ENCODE results near the gene RBCK1.

RBCK1 gene

DNA sequence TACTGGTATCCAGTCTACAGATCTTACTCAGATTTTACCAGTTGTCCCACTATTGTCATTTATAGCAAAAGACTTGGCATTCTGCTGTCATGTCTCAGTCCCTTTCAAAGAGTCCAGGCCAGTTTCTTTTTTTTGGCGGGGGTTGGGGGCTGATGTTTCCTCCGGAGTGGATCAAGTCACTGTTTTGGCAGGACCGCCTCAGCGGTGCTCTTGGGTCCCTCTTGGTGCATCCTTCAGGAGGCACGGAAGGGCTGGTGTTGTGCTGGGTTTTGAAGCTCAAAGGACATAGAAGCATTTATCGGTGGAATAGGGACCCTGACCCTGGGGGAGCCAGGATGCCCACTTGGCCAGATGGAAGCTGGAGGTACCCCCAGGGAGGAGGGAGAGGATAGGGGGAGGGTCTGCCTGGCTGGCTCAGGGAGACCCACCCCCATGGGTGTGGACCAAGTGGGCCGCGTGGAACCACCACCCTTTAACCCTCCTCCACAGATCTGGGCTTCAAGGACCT, 10.8 kb downstream of the RBCK1 start:
- no peak for DNase-seq (ENCODE audit: low read depth in 2 of 2)

DNA sequence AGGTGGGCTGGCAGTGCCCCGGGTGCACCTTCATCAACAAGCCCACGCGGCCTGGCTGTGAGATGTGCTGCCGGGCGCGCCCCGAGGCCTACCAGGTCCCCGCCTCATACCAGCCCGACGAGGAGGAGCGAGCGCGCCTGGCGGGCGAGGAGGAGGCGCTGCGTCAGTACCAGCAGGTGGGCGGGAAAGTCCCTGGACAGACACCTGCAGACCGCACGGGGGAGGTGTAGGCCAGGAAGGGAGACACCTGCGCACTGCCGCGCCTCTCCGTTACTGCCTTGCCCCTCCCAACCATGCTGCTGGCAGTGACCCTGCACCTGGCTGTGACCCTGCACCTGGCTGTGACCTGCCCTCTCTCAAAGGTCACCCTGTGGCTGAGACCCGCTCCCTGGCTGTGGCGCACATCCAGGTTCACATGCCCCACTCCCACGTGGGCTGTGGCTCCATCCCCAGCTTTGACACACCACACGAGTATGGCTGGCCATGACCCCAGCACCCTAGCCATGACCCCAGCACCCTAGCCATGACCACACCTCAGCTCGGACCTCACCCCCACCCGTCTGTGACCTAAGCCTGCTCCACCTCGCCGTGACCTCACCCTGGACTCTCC, 11.6 kb downstream of the RBCK1 start:
- no peak for DNase-seq (ENCODE audit: low read depth in 2 of 2)

DNA sequence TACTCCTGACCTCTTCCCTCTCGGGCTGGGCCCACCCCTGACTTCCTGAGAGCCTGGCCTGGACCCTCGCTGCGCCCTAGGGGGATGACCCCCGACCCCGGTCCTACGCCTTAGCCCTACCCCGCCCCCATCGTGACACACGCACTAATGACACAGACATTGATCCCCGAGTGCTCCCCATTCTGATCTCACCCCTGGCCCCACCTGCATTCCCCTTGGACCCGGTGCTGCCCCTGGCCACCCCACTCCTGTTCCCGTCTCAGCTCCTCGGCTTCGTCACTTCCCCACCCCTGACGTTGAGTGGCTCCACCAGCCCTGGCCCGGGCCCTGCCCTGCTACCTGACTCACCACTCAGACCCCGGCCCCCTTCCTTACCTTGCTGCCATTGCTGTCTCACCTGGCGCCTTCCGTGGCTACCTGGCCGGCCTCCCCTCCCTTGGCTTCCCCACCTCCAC, 12.1 kb downstream of the RBCK1 start:
- no peak for DNase-seq (ENCODE audit: low read depth in 2 of 2)

DNA sequence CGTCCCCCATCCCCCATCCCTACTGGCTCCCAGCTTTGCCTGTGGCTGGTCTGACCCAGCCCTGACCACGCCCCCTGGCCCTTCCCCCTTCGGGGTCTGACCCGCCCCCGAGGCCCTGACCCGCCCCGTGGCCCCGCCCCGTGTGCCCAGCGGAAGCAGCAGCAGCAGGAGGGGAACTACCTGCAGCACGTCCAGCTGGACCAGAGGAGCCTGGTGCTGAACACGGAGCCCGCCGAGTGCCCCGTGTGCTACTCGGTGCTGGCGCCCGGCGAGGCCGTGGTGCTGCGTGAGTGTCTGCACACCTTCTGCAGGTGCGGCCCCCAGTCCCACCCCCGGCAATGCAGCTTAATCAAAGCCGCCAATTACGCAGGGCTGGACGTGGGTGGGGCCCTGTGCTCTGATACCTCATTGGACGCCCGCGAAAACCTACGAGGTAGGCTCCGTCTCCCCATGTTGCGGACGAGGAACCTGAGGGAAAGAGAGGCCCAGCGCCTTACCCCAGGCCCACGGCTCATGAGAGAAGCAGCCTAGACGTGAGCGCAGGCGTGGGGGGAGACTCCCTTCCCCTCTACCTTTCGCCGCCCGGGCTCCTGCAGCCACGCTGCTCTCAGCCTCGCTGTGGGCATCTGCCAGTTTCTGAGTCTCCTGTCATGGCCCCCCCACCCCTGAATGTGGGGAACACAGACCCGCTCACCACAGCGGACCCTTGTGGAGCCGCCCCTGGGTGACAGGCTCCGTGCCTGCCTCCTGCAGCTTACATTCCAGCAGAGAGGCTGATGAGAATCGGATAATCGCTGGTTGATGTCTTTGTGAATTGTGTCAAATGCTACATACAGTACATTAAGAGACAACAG, 12.8 kb downstream of the RBCK1 start:
- no peak for DNase-seq (ENCODE audit: low read depth in 2 of 2)

DNA sequence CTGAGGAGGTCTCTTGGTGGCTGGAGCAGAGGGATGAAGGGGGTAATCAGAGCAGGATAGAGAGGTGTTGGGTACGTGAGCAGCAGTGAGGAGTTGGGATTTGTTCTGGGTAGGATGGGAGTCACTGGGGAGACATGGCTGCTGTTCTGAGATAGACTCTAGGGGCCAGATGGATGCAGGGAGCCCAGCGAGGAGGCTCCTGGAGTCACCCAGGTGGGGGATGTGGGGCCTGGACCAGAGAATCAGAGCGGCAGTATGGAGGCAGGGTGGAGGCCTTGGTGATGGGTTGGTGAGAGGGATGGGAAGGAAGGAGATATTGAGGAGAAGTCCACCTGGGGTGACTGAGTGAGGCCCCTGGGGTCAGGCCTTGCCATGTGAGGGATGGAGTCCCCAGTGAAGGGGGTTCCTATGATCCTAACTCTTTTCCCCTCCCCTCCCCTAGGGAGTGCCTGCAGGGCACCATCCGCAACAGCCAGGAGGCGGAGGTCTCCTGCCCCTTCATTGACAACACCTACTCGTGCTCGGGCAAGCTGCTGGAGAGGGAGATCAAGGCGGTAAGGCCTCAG, 13.7 kb downstream of the RBCK1 start:
- no peak for DNase-seq (ENCODE audit: low read depth in 2 of 2)

DNA sequence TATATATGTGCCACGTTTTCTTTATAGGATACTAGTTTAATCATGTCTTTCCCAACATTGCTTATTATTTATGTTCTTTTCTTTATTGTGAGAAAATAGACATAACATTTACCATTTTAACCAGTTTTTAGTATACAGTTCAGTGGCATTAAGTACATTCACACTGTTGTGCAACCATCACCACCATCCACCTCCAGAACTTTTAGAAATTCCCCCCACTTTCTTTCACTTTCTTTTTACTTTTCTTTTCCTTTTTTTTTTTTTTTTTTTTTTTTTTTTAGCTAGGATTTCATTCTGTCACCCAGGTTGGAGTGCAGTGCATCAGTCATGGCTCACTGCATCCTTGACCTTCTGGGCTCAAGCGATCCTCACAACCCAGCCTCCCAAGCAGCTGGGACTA, 18.5 kb downstream of the RBCK1 start:
- DNase-seq (ENCODE audit: low read depth in 2 of 2): no peak

DNA sequence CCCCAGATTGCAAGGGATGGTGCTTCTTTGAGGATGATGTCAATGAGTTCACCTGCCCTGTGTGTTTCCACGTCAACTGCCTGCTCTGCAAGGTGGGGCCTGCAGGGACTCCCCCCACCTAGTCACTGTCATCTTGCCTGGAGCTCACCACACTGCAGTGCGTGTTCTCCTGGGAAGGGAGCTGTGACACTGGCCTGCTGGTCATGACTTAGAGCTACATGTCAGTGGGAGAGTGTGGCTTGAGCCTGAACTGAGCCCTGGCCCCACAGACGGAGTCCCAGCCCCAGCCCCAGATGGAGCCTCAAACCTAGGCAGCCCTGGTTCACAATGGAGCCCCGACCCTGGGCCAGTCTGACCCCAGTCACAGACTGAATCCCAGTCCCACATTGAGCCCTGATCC, 19.3 kb downstream of the RBCK1 start:
- DNase-seq (ENCODE audit: low read depth in 2 of 2): no peak

DNA sequence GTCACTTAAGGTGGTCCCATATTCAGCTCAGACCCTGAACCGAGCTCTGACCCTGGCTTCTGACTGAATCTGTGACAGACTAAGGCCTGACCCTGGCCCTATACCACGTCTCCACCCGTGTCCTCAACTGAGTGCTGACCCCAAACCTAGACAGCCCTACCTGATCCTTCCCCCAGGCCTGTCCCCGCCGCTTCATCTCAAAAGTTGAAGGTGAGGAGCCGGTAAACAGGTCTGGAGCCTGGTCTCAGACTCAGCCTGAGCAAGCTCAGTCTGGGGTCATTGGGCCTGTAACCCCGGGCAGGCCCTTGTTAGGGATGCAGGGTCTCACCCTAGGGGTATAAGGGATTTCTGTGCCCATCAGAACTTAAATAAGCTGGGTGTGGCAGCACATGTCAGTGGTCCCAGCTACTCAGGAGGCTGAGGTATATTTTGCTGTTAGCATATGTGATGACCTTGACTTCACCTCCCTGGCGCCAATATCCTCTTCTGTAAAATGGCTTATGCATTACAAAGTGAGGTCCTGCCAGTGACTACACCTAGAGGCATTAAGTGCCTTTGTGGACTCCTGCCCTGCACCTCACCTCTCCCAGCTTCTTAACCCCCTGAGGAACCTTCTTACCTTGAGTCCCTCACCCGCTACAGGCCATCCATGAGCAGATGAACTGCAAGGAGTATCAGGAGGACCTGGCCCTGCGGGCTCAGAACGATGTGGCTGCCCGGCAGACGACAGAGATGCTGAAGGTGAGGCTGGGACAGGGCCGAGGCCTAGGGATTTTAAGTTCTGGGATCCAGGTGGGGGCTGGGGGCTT, 20.0 kb downstream of the RBCK1 start:
- DNase-seq (ENCODE audit: low read depth in 2 of 2): no peak

DNA sequence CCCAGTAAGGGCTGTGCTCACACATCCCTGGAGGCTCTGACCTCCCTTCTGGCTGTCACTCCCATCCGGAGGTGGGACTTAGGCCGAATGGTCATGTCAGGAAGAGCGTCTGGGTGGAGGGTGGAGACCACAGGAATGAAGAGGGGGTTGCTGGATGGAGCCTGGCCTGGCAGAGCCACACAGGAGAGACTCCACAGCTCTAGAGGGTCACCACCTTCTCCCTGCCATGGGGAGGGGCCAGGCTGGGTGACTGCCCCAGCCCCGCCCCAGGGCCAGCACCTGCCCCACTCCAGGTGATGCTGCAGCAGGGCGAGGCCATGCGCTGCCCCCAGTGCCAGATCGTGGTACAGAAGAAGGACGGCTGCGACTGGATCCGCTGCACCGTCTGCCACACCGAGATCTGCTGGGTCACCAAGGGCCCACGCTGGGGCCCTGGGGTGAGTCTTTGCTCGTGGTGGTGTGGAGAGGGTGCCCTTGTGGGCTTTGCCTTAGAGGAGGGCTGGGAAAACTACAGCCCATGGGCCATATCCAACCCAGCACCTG, 20.6 kb downstream of the RBCK1 start:
- DNase-seq (ENCODE audit: low read depth in 2 of 2): no peak

DNA sequence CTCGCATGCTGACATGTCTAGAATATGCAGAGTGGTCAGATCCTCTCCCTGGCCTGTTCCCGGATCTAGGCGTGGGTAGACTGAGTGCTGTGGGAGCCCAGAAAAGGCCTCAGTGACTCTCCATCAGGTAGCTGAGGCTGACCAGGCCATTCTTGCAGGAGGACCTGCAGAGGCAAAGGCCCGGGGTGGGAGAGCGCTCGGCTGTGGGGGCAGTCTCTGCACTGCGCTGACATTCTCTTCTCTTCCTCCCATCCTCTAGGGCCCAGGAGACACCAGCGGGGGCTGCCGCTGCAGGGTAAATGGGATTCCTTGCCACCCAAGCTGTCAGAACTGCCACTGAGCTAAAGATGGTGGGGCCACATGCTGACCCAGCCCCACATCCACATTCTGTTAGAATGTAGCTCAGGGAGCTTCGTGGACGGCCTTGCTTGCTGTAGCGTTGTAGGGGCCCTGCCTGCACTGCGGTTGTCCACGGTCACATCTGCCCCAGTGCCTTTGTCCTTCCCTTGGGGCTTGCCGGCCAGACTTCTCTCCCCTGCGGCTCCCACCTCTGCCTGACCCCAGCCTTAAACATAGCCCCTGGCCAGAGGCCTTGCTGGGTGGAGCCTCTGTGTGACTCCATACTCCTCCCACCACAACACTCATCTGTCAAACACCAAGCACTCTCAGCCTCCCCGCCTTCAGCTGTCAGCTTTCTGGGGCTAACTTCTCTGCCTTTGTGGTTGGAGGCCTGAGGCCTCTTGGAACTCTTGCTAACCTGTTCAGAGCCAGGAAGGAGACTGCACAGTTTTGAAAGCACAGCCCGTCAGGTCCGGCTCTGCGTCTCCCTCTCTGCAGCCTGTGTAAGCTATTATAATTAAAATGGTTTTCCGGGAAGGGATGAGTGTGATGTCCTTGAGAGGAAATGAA, 22.2 kb downstream of the RBCK1 start:
- DNase-seq (ENCODE audit: low read depth in 2 of 2): no peak

DNA sequence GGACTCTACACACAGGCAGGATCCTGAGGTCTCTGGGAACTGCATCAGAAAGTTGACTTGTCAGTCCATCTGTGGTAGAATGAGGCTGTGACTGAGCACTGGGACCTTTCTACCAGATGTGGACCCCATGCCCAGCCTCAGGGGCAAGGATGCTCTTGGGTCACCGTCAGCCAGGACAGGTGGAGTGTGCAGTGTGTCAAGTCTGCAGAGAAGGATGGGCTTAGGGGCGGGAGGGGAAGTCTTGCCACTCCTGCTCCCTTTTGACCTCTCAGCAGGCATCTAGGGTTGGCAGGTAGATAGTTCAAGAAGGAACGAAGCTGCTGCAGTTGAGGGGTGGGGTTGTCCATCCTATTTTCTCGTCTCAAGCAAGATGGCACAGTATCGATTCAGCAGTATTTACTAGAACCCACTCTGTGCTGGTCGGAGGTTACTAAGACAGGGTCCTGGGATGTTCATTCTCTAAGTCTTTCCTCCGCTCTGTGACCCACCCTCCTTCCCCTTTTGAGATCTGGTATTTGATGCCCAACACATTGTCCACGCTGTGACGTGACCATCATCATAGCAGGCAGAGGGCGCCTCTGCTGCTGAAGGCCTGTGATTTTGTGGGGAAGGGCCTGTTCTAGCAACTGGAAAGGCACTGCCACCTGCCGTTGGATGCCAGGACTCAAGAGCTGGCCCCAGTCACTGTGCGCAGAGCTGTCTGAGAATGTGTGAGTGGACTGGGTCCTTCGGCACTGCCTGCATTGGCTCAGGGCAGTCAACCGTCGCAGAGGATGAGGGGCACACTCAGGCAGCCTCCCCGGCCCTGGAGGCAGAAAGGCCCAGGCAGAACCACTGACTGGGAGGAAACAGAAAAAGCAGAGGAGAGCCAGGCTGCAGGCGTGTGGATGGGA, 23.2 kb downstream of the RBCK1 start:
- no peak for DNase-seq (ENCODE audit: low read depth in 2 of 2)

DNA sequence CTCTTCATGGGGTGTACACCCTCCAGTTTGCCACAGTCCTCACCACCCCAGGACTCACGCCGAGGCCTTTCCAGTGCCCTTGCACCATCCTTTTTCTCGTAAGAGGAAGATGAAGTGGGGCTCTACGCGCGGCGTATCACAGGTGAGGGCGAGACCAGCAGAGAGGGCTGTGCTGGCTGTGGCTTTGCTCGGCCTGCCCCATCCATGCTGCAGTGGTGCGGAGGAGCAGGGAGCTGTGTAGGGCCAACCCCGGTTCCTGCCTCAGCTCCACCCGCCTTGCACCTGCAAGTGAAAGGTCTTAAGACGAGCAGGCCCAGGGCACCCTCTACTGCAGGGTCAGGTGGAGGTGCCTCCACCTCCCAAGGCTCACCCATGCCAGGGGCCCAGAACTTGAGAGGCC, 24.1 kb downstream of the RBCK1 start:
- DNase-seq (ENCODE audit: low read depth in 2 of 2): no peak

DNA sequence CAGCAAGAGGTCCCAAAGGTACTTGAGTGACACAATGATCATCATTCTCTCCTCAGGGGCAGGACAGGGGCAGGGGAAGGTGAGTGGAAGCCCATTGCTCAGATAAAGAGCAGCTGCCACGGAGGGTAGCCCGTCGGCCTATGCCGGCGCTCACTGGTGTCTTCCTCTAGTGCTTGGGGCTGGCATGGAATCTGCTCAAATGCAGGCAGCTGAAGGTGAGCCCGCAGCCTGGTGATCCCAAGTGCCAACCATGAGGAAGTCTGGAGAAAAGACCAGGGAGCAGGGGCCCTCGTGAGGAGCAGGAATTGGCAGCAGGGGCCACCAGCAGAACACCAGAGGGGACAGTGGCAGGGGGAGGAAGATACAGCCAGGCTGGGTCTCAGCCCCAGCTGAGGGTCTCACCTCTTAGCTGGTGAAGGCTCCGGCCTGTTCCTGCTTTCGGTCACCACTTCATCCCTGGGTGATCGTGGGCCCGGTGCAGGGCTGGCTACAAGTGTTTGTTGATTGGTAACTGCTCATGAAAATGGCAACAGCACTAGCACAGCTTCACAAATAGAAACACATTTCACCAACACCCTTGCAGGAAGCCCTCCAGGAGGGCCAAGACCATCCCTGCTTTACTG, 24.7 kb downstream of the RBCK1 start:
- no peak for DNase-seq (ENCODE audit: low read depth in 2 of 2)

DNA sequence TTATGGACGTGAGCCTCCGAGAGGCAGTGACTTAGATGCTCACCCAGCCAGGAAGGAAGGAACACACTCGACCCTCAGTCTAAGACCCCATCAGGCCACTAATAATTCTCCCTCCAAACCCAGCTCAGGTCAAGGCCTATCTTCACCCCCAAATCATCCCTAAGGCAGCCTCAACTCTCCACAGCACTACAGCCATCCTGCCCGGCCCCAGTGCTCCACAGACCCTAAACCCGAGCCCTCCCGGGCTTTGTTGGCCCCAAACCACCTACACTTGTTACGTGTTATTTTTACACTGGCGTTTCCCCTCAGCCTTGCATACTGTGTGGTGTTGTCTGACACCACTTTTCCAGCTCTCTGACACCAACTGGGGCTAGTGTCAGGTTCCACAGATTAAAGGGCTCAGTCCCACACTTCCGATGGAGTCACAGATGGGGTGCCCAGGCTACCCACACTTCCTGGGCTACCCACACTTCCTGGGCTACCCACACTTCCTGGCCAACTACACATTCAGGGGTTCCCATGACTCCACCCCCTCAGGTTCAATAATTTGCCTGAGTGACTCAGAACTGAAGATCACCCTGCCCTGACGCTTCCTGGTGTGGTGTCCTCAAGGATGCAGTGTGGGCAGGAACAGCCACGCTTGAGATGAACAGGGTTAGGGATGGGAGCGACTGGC, 25.3 kb downstream of the RBCK1 start:
- peak; percentile 64 to 81 for DNase-seq (ENCODE audit: low read depth in 2 of 2)

DNA sequence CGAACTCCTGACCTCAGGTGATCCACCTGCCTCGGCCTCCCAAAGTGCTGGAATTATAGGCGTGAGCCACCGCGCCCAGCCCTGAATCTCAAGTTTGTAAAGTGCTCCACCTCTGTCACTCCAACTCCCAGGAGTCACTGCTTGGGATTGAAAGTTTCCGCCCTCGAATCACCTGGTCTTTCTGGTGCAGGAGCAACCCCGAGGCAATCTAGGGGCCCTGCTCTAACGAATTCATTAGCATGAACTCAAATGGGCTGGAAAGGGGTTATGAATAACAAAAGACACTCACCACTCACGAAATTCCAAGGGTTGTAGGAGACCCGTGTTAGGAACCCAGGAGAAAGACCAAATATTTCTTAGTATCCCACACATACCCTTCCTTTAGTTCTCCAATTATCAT, 26.1 kb downstream of the RBCK1 start:
- DNase-seq (ENCODE audit: low read depth in 2 of 2): no peak

DNA sequence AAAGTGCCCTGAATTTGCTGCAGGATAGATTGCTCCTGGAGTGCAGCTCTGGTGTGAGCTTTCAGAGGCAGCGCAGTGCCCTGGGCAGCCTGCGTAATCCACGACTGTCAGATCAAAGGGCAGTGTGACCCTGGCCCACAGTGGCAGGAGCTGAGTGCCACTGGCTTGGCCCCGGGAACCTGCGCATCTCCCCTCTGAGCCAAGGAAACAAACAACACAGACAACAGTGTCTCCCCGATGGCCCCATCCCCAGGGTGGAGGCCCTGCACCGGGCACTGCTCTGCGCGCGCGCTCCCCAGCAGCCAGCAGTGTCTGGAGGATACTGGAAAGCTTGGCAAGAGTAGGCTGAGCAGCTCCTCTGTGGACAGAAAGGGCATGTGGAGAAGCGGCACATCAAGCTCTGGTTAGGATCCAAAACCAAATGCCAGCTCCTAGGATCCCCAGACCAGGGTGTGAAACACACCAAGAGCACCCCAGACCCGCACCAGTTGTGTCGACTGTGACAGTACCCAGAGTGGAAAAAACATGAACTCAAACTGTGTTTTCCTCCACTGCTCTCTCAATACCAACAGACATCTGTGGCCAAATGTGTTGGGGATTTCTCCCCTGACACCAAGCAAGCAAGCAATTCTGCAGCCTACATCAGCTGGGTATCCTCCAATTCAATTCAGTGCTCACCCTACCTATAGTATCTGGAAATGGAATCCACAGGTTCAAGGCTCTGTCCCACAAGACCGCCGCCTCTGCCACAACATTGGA, 26.7 kb downstream of the RBCK1 start:
- DNase-seq (ENCODE audit: low read depth in 2 of 2): no peak

DNA sequence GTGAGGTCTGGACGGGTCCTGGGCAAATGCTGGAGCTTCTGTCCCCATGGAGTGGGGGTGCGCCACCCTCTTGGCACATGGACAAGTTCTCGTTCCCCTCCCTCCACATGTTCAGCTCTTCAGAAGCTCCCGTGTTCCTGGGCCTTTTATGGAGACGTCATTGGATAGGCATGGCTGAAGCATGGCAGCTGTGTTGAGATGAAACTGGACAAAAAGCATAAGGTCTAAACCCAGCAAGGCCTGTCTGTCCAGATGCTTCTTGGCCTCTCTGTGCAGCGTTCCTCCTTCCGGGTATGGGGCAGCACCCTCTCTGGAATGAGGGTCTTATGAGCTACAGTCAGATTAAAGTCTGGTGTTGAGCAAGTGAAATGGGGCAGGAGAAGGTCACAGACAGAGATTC, 27.5 kb downstream of the RBCK1 start:
- no peak for DNase-seq (ENCODE audit: low read depth in 2 of 2)

DNA sequence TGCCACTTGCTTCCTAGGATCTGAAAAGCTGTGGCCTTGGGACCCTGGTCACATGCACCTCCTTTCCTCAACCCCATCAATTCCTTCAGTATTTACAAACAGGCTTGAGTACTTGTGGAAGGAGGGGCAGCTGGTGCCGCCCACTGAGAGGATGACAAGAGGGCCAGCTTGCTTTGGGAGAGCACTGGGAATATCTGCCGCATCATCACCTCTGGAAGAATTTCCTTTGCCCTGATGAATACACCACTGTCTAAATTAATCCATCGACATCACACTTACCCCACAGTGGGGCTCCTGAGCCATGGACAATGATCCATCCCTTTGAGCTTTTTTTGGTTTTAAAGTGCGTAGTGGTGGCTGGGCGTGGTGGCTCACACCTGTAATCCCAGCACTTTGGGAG, 28.4 kb downstream of the RBCK1 start:
- DNase-seq (ENCODE audit: low read depth in 2 of 2): no peak
